Endothelial cell of umbilical vein (primary cell): ENCODE results near the gene CEACAM20. TPM values are rescaled to one million over a fixed set of nuclear protein-coding genes. Genes with fewer than 3 reads are reported as not detected.

Experiments
- BruUV-seq: library from RNA; stranded (reverse); fragments of 400-500 nt; replicated peaks from 2 replicates; lab custom pipeline; 2021; lab: Mats Ljungman, UMichigan
- CTCF ChIA-PET: fragments of 300-600, 350-600 bp; sonication (Branson Sonifier 250); formaldehyde crosslinking; loops from one replicate; lab custom pipeline; 2021; ENCODE audit warnings: antibody characterized with exemption, inconsistent platforms; lab: Charles Lee
- POLR2A ChIA-PET: fragments of 300-600, 350-600 bp; sonication (Branson Sonifier 250); formaldehyde crosslinking; loops from one replicate; lab custom pipeline; 2021; ENCODE audit warnings: antibody characterized with exemption, inconsistent platforms; lab: Charles Lee
- DNase-seq: peaks from one replicate; pipeline ENCODE4 v3.0.0-alpha.2; 2011; ENCODE audit warnings: low read depth, low spot score
- FAIRE-seq: peaks from 2 replicates; lab custom pipeline; 2011; peaks lifted over from hg19 to GRCh38; lab: Jason Lieb, UNC
- H2AFZ ChIP-seq: 2 replicates; pipeline ENCODE4 v1.6.0; 2012; ENCODE audit warnings: low read depth, low read length, control low read depth, inconsistent platforms
- H3K27ac ChIP-seq: 2 replicates; pipeline ENCODE4 v1.5.1; 2011; ENCODE audit warnings: low read depth, mild to moderate bottlenecking, control low read depth, low read length, moderate library complexity; ENCODE audit not compliant: insufficient read depth
- H3K27me3 ChIP-seq, 2 experiments: 2 replicates each; pipeline versions ENCODE4 v1.6.0 to v1.6.1; 2011; ENCODE audit warnings: low read length in 2 of 2, mixed read lengths in 1 of 2; ENCODE audit not compliant: control insufficient read depth in 2 of 2, insufficient read depth in 2 of 2
- H3K36me3 ChIP-seq, 2 experiments: 2 replicates in 1 of 2; 3 replicates in 1 of 2; pipeline ENCODE4 v1.5.1; 2011; ENCODE audit warnings: low read length in 2 of 2, mild to moderate bottlenecking in 1 of 2, moderate library complexity in 1 of 2; ENCODE audit not compliant: control insufficient read depth in 2 of 2, insufficient read depth in 2 of 2; ENCODE audit errors: extremely low read depth in 1 of 2
- H3K4me1 ChIP-seq: 3 replicates; pipeline ENCODE4 v1.5.1; 2011; ENCODE audit warnings: mild to moderate bottlenecking, low read length; ENCODE audit not compliant: control insufficient read depth, insufficient read depth; ENCODE audit errors: extremely low read depth
- H3K4me2 ChIP-seq: 2 replicates; pipeline ENCODE4 v1.6.1; 2011; ENCODE audit warnings: low read length, control low read depth, mixed read lengths; ENCODE audit not compliant: insufficient read depth
- H3K4me3 ChIP-seq, 3 experiments: fragments of 200-600 bp in 1 of 3; sonication (generic), shearing (Covaris generic) in 1 of 3; replicated peaks in 1 of 3; 2 replicates each; pipeline ENCODE4 v1.5.1; 2011 to 2016; ENCODE audit warnings: control low read depth in 3 of 3, low read length in 3 of 3, mild to moderate bottlenecking in 2 of 3, inconsistent platforms in 1 of 3, low read depth in 1 of 3, moderate library complexity in 1 of 3; ENCODE audit not compliant: insufficient read depth in 1 of 3
- H3K79me2 ChIP-seq: 2 replicates; pipeline ENCODE4 v1.6.0; 2012; ENCODE audit warnings: low read length, inconsistent platforms; ENCODE audit not compliant: control insufficient read depth, insufficient read depth
- H3K9ac ChIP-seq: replicated peaks from 2 replicates; pipeline ENCODE3; 2011; ENCODE audit warnings: low read length, control low read depth; ENCODE audit not compliant: insufficient read depth; ENCODE audit errors: extremely low read depth
- H3K9me1 ChIP-seq: replicated peaks from 3 replicates; pipeline ENCODE4 v1.6.0; 2011; ENCODE audit warnings: mild to moderate bottlenecking, low read length; ENCODE audit not compliant: control insufficient read depth, insufficient read depth; ENCODE audit errors: extremely low read depth
- H3K9me3 ChIP-seq: replicated peaks from 2 replicates; pipeline ENCODE4 v1.5.1; 2012; ENCODE audit warnings: low read length, inconsistent platforms; ENCODE audit not compliant: control insufficient read depth, insufficient read depth
- H4K20me1 ChIP-seq: replicated peaks from 2 replicates; pipeline ENCODE3; 2011; ENCODE audit warnings: mild to moderate bottlenecking, low read length; ENCODE audit not compliant: control insufficient read depth, insufficient read depth; ENCODE audit errors: extremely low read depth
- EZH2 ChIP-seq: IDR thresholded peaks from 2 replicates; pipeline ENCODE4 v1.6.1; 2012; ENCODE audit warnings: borderline replicate concordance, low read depth, mild to moderate bottlenecking, moderate library complexity, low read length, inconsistent platforms; ENCODE audit not compliant: severe bottlenecking
- FOS ChIP-seq: IDR thresholded peaks from 2 replicates; pipeline ENCODE4 v1.6.1; 2011; ENCODE audit warnings: mild to moderate bottlenecking, low read length, moderate library complexity, borderline replicate concordance; ENCODE audit not compliant: insufficient read depth
- GATA2 ChIP-seq: IDR thresholded peaks from 2 replicates; pipeline ENCODE4 v1.7.0; 2011; ENCODE audit warnings: low read depth, mild to moderate bottlenecking, moderate library complexity, mixed read lengths, low read length; ENCODE audit not compliant: insufficient read length, insufficient read depth
- JUN ChIP-seq: IDR thresholded peaks from 2 replicates; pipeline ENCODE4 v1.6.1; 2011; ENCODE audit warnings: borderline replicate concordance, low read depth; ENCODE audit not compliant: insufficient read length, insufficient read depth
- MYC ChIP-seq: IDR thresholded peaks from one replicate; pipeline ENCODE4 v1.6.1; 2011; ENCODE audit warnings: mild to moderate bottlenecking, low read depth, low read length
- POLR2A ChIP-seq: IDR thresholded peaks from 2 replicates; pipeline ENCODE4 v1.6.1; 2012; ENCODE audit warnings: low read depth, mild to moderate bottlenecking, control low read depth, low read length
- POLR2AphosphoS5 ChIP-seq: IDR thresholded peaks from 2 replicates; pipeline ENCODE4 v1.6.1; 2012; ENCODE audit warnings: low read depth, mild to moderate bottlenecking, control low read depth, low read length, moderate library complexity; ENCODE audit not compliant: insufficient read depth
- dilution Hi-C: fragments of 300-500 bp; cut with MboI; formaldehyde crosslinking; loops from one replicate; pipeline ENCODE4 v1.15.0; 2019; ENCODE audit warnings: low sequenced_read_pairs; ENCODE audit not compliant: extremely low pct_ligation_motif_present
- intact Hi-C: fragments of 100-400 bp; cut with micrococcal nuclease; formaldehyde crosslinking; loops from one replicate; pipeline ENCODE4 v1.10.0; 2022
- polyA plus RNA-seq, 4 experiments: library from polyadenylated mRNA; depleted of rRNA in 3 of 4; stranded (reverse) in 3 of 4; unstranded in 1 of 4; fragments of >200 nt; gene quantifications; 2 replicates each; pipeline versions ENCODE4 v1.2.1 to v1.2.3, GENCODE V29; 2011 to 2012; ENCODE audit warnings: missing spikeins in 1 of 4
- total RNA-seq: library from RNA; stranded (reverse); gene quantifications from 2 replicates; pipeline ENCODE4 v1.2.3, GENCODE V29; 2021
- TF ChIP-seq, protein P1 (sequence below), 2 donors: IDR thresholded peaks; 1 replicate in 1 of 2; 2 replicates in 1 of 2; pipeline ENCODE4 v1.5.1; 2011; ENCODE audit warnings: low read length in 2 of 2, mild to moderate bottlenecking in 2 of 2, moderate library complexity in 2 of 2, control low read depth in 1 of 2, inconsistent platforms in 1 of 2, low read depth in 1 of 2; ENCODE audit not compliant: insufficient read depth in 1 of 2; ENCODE audit errors: extremely low read depth in 1 of 2
- TF ChIP-seq, protein P2 (sequence below): IDR thresholded peaks from 2 replicates; pipeline ENCODE4 v1.6.1; 2011; ENCODE audit not compliant: insufficient read depth, insufficient read length

CEACAM20 gene
- total and polyA plus RNA-seq, 2 donors (not counting 3 experiments of a cell fraction or from before 2014, with no cell fraction given), result 0.06 TPM; not detected in 1

DNA sequence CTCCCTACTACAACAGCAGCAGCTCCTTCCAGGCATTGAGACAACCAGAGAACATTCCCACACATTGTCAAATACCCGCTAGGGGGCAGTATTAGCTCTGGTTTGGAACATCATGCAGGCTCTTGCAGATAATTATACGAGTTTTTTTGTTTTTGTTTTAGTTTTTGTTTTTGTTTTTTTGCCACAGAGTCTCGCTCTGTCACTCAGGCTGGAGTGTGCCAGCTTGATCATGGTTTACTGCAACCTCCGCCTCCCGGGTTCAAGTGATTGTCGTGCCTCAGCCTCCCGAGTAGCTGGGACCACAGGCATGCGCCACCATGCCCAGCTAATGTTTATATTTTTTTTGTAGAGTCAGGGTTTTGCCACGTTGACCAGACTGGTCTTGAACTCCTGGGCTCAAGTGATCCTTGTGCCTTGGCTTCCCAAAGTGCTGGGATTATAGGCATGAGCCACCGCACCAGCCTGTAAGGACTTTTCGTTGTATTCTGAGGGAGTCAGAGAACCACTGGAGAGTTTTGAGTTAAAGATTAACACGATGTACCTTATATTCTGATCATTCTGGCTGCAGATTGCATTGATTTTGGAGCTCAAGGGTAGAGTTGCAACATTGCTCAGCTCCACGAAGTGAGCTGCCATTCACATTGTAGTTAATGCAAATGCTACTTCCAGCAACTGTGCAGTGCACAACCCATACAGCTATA, 41.7 kb upstream of the CEACAM20 start:
- Histone ChIP-seq H2AFZ (no peak overlapping the region), H3K36me3 (no peaks in the 10 kb centered on the region), H3K9me1 (no peaks in the 10 kb centered on the region), H3K27me3 (peaks cover 7 to 18% of the 10 kb centered on the region in 2 experiments), H3K9me3 (no peaks in the 10 kb centered on the region), H3K9ac (no peak overlapping the region), H3K4me3 (no peak overlapping the region), H3K79me2 (no peaks in the 10 kb centered on the region), H4K20me1 (no peaks in the 10 kb centered on the region), H3K4me1 (no peaks in the 10 kb centered on the region), H3K27ac (no peak overlapping the region), H3K4me2 (no peak overlapping the region)
- FAIRE-seq (peak; percentile 97), DNase-seq (peak; percentile 82)
- POLR2A ChIA-PET, result interaction anchor here (0.6 to 1.3 kb wide), 3 partner anchors 73 to 86 kb away, joined by 3 to 4 read pairs (median 3); no protein-coding TSS in a partner anchor
- CTCF ChIA-PET, result interaction anchor here (0.5 to 3.3 kb wide), 87 partner anchors 9 to 476 kb away, joined by 3 to 272 read pairs (median 6); partner anchors contain the start of genes BCAM, CEACAM19, NECTIN2 and PVR
- dilution Hi-C loops, result no loop called here
- BruUV-seq, result no TSS peak
- intact Hi-C loops, result loop anchor here (1.0 to 2.0 kb wide), 4 partner anchors 86 to 274 kb away; no protein-coding TSS in a partner anchor
- TF ChIP-seq EZH2, result no peak
- TF ChIP-seq, protein P1, sequence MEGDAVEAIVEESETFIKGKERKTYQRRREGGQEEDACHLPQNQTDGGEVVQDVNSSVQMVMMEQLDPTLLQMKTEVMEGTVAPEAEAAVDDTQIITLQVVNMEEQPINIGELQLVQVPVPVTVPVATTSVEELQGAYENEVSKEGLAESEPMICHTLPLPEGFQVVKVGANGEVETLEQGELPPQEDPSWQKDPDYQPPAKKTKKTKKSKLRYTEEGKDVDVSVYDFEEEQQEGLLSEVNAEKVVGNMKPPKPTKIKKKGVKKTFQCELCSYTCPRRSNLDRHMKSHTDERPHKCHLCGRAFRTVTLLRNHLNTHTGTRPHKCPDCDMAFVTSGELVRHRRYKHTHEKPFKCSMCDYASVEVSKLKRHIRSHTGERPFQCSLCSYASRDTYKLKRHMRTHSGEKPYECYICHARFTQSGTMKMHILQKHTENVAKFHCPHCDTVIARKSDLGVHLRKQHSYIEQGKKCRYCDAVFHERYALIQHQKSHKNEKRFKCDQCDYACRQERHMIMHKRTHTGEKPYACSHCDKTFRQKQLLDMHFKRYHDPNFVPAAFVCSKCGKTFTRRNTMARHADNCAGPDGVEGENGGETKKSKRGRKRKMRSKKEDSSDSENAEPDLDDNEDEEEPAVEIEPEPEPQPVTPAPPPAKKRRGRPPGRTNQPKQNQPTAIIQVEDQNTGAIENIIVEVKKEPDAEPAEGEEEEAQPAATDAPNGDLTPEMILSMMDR (IDR thresholded peaks at IDR 0.05; ENCODE audit: extremely low read depth in 1 of 2, insufficient read depth in 1 of 2, low read depth in 1 of 2, low read length in 2 of 2), result peak; percentile 71 to 82

- BruUV-seq, result no TSS peak
- TF ChIP-seq EZH2 (no peak), FOS (no peak), JUN (no peak), MYC (no peak), GATA2 (no peak), POLR2A (no peak), POLR2AphosphoS5 (no peak)
- TF ChIP-seq, protein P2, sequence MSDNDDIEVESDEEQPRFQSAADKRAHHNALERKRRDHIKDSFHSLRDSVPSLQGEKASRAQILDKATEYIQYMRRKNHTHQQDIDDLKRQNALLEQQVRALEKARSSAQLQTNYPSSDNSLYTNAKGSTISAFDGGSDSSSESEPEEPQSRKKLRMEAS, result no peak
- TF ChIP-seq, protein P1 (IDR thresholded peaks at IDR 0.05; ENCODE audit: extremely low read depth in 1 of 2, insufficient read depth in 1 of 2, low read depth in 1 of 2, low read length in 2 of 2), result no peak
Observed at GRCh38 chr19:44570603-44570983, 41.1 kb upstream of the CEACAM20 start.

More at GRCh38 chr19:44570603-44570983, 41.1 kb upstream of the CEACAM20 start:
- Histone ChIP-seq H3K27ac (no peak overlapping the region), H3K27me3 (peaks cover 10 to 23% of the 10 kb centered on the region in 2 experiments), H2AFZ (no peak overlapping the region), H3K9ac (no peak overlapping the region), H3K4me3 (no peak overlapping the region), H3K9me3 (no peaks in the 10 kb centered on the region), H3K36me3 (no peaks in the 10 kb centered on the region), H3K4me2 (no peak overlapping the region), H3K79me2 (no peaks in the 10 kb centered on the region), H4K20me1 (no peaks in the 10 kb centered on the region), H3K9me1 (no peaks in the 10 kb centered on the region), H3K4me1 (no peaks in the 10 kb centered on the region)
- ChIA-PET CTCF (interaction anchor here (0.5 to 3.3 kb wide), 87 partner anchors 8 to 475 kb away, joined by 3 to 272 read pairs (median 6); partner anchors contain the start of genes BCAM, CEACAM19, NECTIN2 and PVR), POLR2A (interaction anchor here (0.6 to 1.3 kb wide), 3 partner anchors 73 to 87 kb away, joined by 3 to 4 read pairs (median 3); no protein-coding TSS in a partner anchor)
- DNase-seq, result no peak
- no peak for FAIRE-seq
- dilution Hi-C loops (no loop called here), intact Hi-C loops (loop anchor here (2.0 kb wide), 2 partner anchors 200 to 274 kb away; no protein-coding TSS in a partner anchor)
